H1 (cell line): ENCODE measurements around the gene SPATS1. TPM values are rescaled to one million over a fixed set of nuclear protein-coding genes. Genes with fewer than 3 reads are reported as not detected.
A peak's percentile ranks its signal among the peaks of the same experiment; 100 is the strongest.

Experiments used
- CTCF ChIA-PET: fragments of 300-600 bp; sonication (Branson Sonifier 250); formaldehyde crosslinking; loops from one replicate; lab custom pipeline; 2021; ENCODE audit not compliant: partially characterized antibody; lab: Charles Lee
- POLR2A ChIA-PET: fragments of 300-600 bp; sonication (Branson Sonifier 250); formaldehyde crosslinking; loops from one replicate; lab custom pipeline; 2021; ENCODE audit warnings: inconsistent platforms; ENCODE audit not compliant: partially characterized antibody; lab: Charles Lee
- DNase-seq, 2 experiments: peaks; one replicate each; pipeline versions ENCODE4 v3.0.0 to v3.0.0-alpha.2; 2010 to 2022; ENCODE audit warnings: low spot score in 2 of 2, low read depth in 1 of 2, mixed read lengths in 1 of 2
- FAIRE-seq: peaks from 2 replicates; lab custom pipeline; 2011; peaks lifted over from hg19 to GRCh38; lab: Jason Lieb, UNC
- H2AFZ ChIP-seq: 2 replicates; pipeline ENCODE4 v1.8.1; 2012; ENCODE audit warnings: low read length, inconsistent platforms
- H2AK5ac ChIP-seq: 2 replicates; pipeline ENCODE4 v1.6.1; 2013; ENCODE audit warnings: low read depth, low read length
- H2BK120ac ChIP-seq: replicated peaks from 2 replicates; pipeline ENCODE3; 2013; ENCODE audit warnings: low read depth, low read length, inconsistent platforms
- H2BK12ac ChIP-seq: 2 replicates; pipeline ENCODE4 v1.6.1; 2013; ENCODE audit warnings: low read depth, low read length
- H2BK15ac ChIP-seq: 2 replicates; pipeline ENCODE4 v1.6.1; 2013; ENCODE audit warnings: low read length
- H2BK20ac ChIP-seq: 2 replicates; pipeline ENCODE4 v1.6.1; 2013; ENCODE audit warnings: low read length
- H2BK5ac ChIP-seq: 2 replicates; pipeline ENCODE4 v1.6.1; 2013; ENCODE audit warnings: low read depth, low read length
- H3K14ac ChIP-seq: 2 replicates; pipeline ENCODE4 v1.6.1; 2013; ENCODE audit warnings: inconsistent platforms; ENCODE audit not compliant: insufficient read length
- H3K18ac ChIP-seq: 2 replicates; pipeline ENCODE4 v1.6.1; 2013; ENCODE audit warnings: low read length; ENCODE audit errors: extremely low read depth
- H3K23ac ChIP-seq: 2 replicates; pipeline ENCODE4 v1.6.1; 2013; ENCODE audit warnings: inconsistent platforms; ENCODE audit not compliant: insufficient read length
- H3K23me2 ChIP-seq: 2 replicates; pipeline ENCODE4 v1.6.1; 2013; ENCODE audit warnings: low read depth, low read length
- H3K27ac ChIP-seq: 2 replicates; pipeline ENCODE4 v1.6.1; 2011; ENCODE audit warnings: low read depth, low read length, inconsistent platforms
- H3K27me3 ChIP-seq, 4 experiments: replicated peaks in 1 of 4; 1 replicate in 1 of 4; 2 replicates in 3 of 4; pipeline versions ENCODE4 v1.6.1 to v1.8.1; 2011 to 2013; ENCODE audit warnings: low read length in 3 of 4, mild to moderate bottlenecking in 3 of 4, inconsistent platforms in 2 of 4, mixed read lengths in 2 of 4, moderate library complexity in 1 of 4; ENCODE audit not compliant: control insufficient read depth in 3 of 4, insufficient read depth in 3 of 4; ENCODE audit errors: extremely low read depth in 1 of 4
- H3K36me3 ChIP-seq, 4 experiments: 2 replicates each; pipeline versions ENCODE4 v1.6.1 to v1.8.1; 2011 to 2013; ENCODE audit warnings: mild to moderate bottlenecking in 4 of 4, low read length in 3 of 4, moderate library complexity in 2 of 4, control low read depth in 1 of 4, inconsistent platforms in 1 of 4; ENCODE audit not compliant: insufficient read depth in 4 of 4, control insufficient read depth in 2 of 4
- H3K4ac ChIP-seq: replicated peaks from 2 replicates; pipeline ENCODE3; 2013; ENCODE audit warnings: low read length, low read depth, mixed read lengths, inconsistent platforms; ENCODE audit not compliant: insufficient read length
- H3K4me1 ChIP-seq, 4 experiments: replicated peaks in 1 of 4; 1 replicate in 1 of 4; 2 replicates in 3 of 4; pipeline versions ENCODE4 v1.6.1 to v1.8.1; 2011 to 2013; ENCODE audit warnings: low read length in 3 of 4, inconsistent platforms in 2 of 4, mixed read lengths in 1 of 4; ENCODE audit not compliant: insufficient read depth in 4 of 4, control insufficient read depth in 3 of 4
- H3K4me2 ChIP-seq, 2 experiments: 2 replicates each; pipeline versions ENCODE4 v1.6.1 to v1.8.1; 2011 to 2013; ENCODE audit warnings: low read depth in 2 of 2, low read length in 2 of 2, control low read depth in 1 of 2, inconsistent platforms in 1 of 2, mild to moderate bottlenecking in 1 of 2; ENCODE audit not compliant: insufficient read depth in 1 of 2
- H3K4me3 ChIP-seq, 4 experiments: fragments of 200-600, 300-600 bp in 1 of 4; sonication (generic), shearing (Covaris generic), sonication (Bioruptor Twin) in 1 of 4; 2 replicates each; pipeline versions ENCODE4 v1.5.1 to v1.8.1; 2011 to 2016; ENCODE audit warnings: low read length in 4 of 4, low read depth in 3 of 4, control low read depth in 2 of 4, inconsistent platforms in 2 of 4, mild to moderate bottlenecking in 2 of 4, mixed read lengths in 1 of 4, moderate library complexity in 1 of 4; ENCODE audit not compliant: insufficient read depth in 2 of 4; ENCODE audit errors: extremely low read depth in 1 of 4
- H3K56ac ChIP-seq: replicated peaks from 2 replicates; pipeline ENCODE3; 2013; ENCODE audit warnings: low read depth, mild to moderate bottlenecking, mixed read lengths, low read length, inconsistent platforms; ENCODE audit not compliant: insufficient read length
- H3K79me1 ChIP-seq: 2 replicates; pipeline ENCODE4 v1.6.1; 2013; ENCODE audit warnings: low read depth, low read length, control low read depth
- H3K79me2 ChIP-seq, 2 experiments: 2 replicates each; pipeline versions ENCODE4 v1.6.1 to v1.8.1; 2012 to 2013; ENCODE audit warnings: low read length in 2 of 2, mild to moderate bottlenecking in 2 of 2, inconsistent platforms in 1 of 2; ENCODE audit not compliant: insufficient read depth in 2 of 2, control insufficient read depth in 1 of 2
- H3K9ac ChIP-seq, 4 experiments: replicated peaks in 1 of 4; 1 replicate in 1 of 4; 2 replicates in 3 of 4; pipeline versions ENCODE4 v1.6.1 to v1.8.1; 2011 to 2013; ENCODE audit warnings: low read depth in 3 of 4, low read length in 3 of 4, control low read depth in 2 of 4, mild to moderate bottlenecking in 2 of 4, moderate library complexity in 2 of 4, inconsistent platforms in 1 of 4; ENCODE audit errors: extremely low read depth in 1 of 4
- H3K9me3 ChIP-seq, 2 experiments: 2 replicates each; pipeline versions ENCODE4 v1.6.1 to v1.8.1; 2012 to 2013; ENCODE audit warnings: mild to moderate bottlenecking in 2 of 2, moderate library complexity in 2 of 2, control low read depth in 1 of 2, inconsistent platforms in 1 of 2, low read depth in 1 of 2, low read length in 1 of 2, mixed read lengths in 1 of 2; ENCODE audit not compliant: insufficient read depth in 2 of 2
- H4K20me1 ChIP-seq, 2 experiments: replicated peaks in 1 of 2; 2 replicates each; pipeline versions ENCODE3 to v1.8.1; 2011 to 2013; ENCODE audit warnings: inconsistent platforms in 2 of 2, low read length in 2 of 2, mild to moderate bottlenecking in 1 of 2; ENCODE audit not compliant: insufficient read depth in 2 of 2, control insufficient read depth in 1 of 2
- H4K5ac ChIP-seq: 2 replicates; pipeline ENCODE4 v1.6.1; 2013; ENCODE audit warnings: low read length, low read depth, mixed read lengths, inconsistent platforms; ENCODE audit not compliant: insufficient read length
- H4K8ac ChIP-seq: 2 replicates; pipeline ENCODE4 v1.8.0; 2013; ENCODE audit warnings: mild to moderate bottlenecking, moderate library complexity, low read length, inconsistent platforms; ENCODE audit not compliant: insufficient read depth; ENCODE audit errors: extremely low read depth
- H4K91ac ChIP-seq: replicated peaks from 2 replicates; pipeline ENCODE3; 2013; ENCODE audit warnings: low read length, mixed read lengths, inconsistent platforms; ENCODE audit not compliant: insufficient read length
- CREB1 ChIP-seq: IDR thresholded peaks from 2 replicates; pipeline ENCODE4 v1.6.1; 2012; ENCODE audit warnings: inconsistent platforms
- TAF1 ChIP-seq: IDR thresholded peaks from 2 replicates; pipeline ENCODE4 v1.6.1; 2011; ENCODE audit warnings: mild to moderate bottlenecking, low read depth, low read length
- WGBS, 2 experiments: shearing (Covaris generic) in 1 of 2; methylation state at CpG; one replicate each; pipeline versions ENCODE4 v1.1.6 to v1.1.7; 2013 to 2015; ENCODE audit warnings: low lambda C conversion rate in 2 of 2, mixed read lengths in 2 of 2, inconsistent platforms in 1 of 2, low coverage in 1 of 2, missing lambda C conversion rate in 1 of 2; ENCODE audit not compliant: insufficient replicate concordance in 2 of 2, insufficient coverage in 1 of 2, insufficient read length in 1 of 2; ENCODE audit errors: extremely low coverage in 1 of 2, missing lambda C conversion rate in 1 of 2; 5-methylcytosine and 5-hydroxymethylcytosine counted together
- polyA plus RNA-seq, 7 experiments: library from polyadenylated mRNA; depleted of rRNA in 3 of 7; stranded (reverse) in 5 of 7; unstranded in 2 of 7; fragments of >200 nt in 5 of 7; fragments of 200-250 nt in 2 of 7; gene quantifications; 1 replicate in 5 of 7; 2 replicates in 1 of 7; 4 replicates in 1 of 7; pipeline versions ENCODE4 v1.2.1 to v1.2.3, GENCODE V29; 2011 to 2013; ENCODE audit warnings: missing spikeins in 2 of 7, mixed read lengths in 2 of 7
- total RNA-seq: library from RNA; stranded (reverse); fragmentation: NEBNext Ultra II Directional; extraction: Animal tissue kit (Norgen Biotek cat#: 25700); gene quantifications from 2 replicates; pipeline ENCODE4 v1.2.1, GENCODE V29; 2021

Gene SPATS1
- total and polyA plus RNA-seq, 2 of the 8 experiments (the other 6 are each of a cell fraction or from before 2014, with no cell fraction given), result not detected

GRCh38 chr6:44342052-44342451 lies 398 bp upstream of the SPATS1 start:
- Histone ChIP-seq H3K18ac (no peak overlapping the region), H3K23ac (no peak overlapping the region), H3K79me1 (no peaks in the 10 kb centered on the region), H2BK20ac (no peak overlapping the region), H3K79me2 (no peaks in the 10 kb centered on the region), H2AFZ (no peak overlapping the region), H3K4ac (no peak overlapping the region), H3K9ac (no peak overlapping the region), H3K56ac (no peak overlapping the region), H2AK5ac (no peak overlapping the region), H2BK12ac (no peak overlapping the region), H3K4me1 (no peaks in the 10 kb centered on the region; a peak in 1 of 7 replicates), H3K23me2 (no peaks in the 10 kb centered on the region; the same call in 1 of the 2 replicates), H3K27ac (no peak overlapping the region), H3K4me2 (peak overlapping the region; percentile 25 to 60; a peak in 3 of 4 replicates), H2BK120ac (no peak overlapping the region), H3K4me3 (peak overlapping the region in 3 of 4 experiments; percentile 23 to 43 (median 32); a peak in 4 of 8 replicates), H4K20me1 (no peaks in the 10 kb centered on the region), H4K8ac (peak overlapping the region; percentile 28; the same call in 1 of the 2 replicates), H3K36me3 (no peaks in the 10 kb centered on the region), H4K91ac (no peak overlapping the region), H2BK15ac (no peak overlapping the region), H3K14ac (no peak overlapping the region), H4K5ac (no peak overlapping the region), H2BK5ac (no peak overlapping the region), H3K27me3 (peaks cover 3 to 7% (median 6%) of the 10 kb centered on the region in 4 experiments; a peak in 5 of 7 replicates), H3K9me3 (no peaks in the 10 kb centered on the region)
- POLR2A ChIA-PET, result interaction anchor here (0.6 to 2.5 kb wide), 7 partner anchors 13 to 94 kb away, joined by 3 to 10 read pairs (median 3); no protein-coding TSS in a partner anchor
- no peak for DNase-seq
- 68% methylated on average over 6 of the region's 6 CpGs; no CpG with 5 or more reads in 1 of the 2 experiments for WGBS, 2 experiments
- no peak for FAIRE-seq
- CTCF ChIA-PET, result interaction anchor here (0.8 to 5.8 kb wide), 9 partner anchors 25 to 244 kb away, joined by 3 to 37 read pairs (median 4); partner anchors contain the start of gene AARS2
- TF ChIP-seq CREB1, result no peak
- TF ChIP-seq TAF1, result no peak
